Upper lobe of left lung (tissue), 4 donors: ENCODE data around the gene GUCA2B.

Source experiments
- EP300 ChIP-seq, 4 donors: sonication (generic); formaldehyde crosslinking; IDR thresholded peaks; one replicate each; pipeline ENCODE4 v1.5.1; 2017; ENCODE audit warnings: antibody characterized with exemption in 4 of 4, control low read depth in 2 of 4
- TF ChIP-seq, protein P1 (sequence below), 6 experiments: fragments of 450-650 bp in 4 of 6; fragments of 200-600 bp in 2 of 6; sonication (generic) in 2 of 6; IDR thresholded peaks; one replicate each; pipeline ENCODE4 v1.5.1; 2016 to 2019; ENCODE audit warnings: antibody characterized with exemption in 6 of 6

GRCh38 chr1:42171679-42172266, 18.6 kb downstream of the GUCA2B start:
- TF ChIP-seq EP300 (IDR thresholded peaks at IDR 0.05) = no peak
- TF ChIP-seq, protein P1, sequence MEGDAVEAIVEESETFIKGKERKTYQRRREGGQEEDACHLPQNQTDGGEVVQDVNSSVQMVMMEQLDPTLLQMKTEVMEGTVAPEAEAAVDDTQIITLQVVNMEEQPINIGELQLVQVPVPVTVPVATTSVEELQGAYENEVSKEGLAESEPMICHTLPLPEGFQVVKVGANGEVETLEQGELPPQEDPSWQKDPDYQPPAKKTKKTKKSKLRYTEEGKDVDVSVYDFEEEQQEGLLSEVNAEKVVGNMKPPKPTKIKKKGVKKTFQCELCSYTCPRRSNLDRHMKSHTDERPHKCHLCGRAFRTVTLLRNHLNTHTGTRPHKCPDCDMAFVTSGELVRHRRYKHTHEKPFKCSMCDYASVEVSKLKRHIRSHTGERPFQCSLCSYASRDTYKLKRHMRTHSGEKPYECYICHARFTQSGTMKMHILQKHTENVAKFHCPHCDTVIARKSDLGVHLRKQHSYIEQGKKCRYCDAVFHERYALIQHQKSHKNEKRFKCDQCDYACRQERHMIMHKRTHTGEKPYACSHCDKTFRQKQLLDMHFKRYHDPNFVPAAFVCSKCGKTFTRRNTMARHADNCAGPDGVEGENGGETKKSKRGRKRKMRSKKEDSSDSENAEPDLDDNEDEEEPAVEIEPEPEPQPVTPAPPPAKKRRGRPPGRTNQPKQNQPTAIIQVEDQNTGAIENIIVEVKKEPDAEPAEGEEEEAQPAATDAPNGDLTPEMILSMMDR (IDR thresholded peaks at IDR 0.05) = no peak
